Activated B cell treated with CpG ODN at 0.5 μM for 24 hours (primary cell): ENCODE measurements around the gene GALNT9. TPM values are rescaled to one million over a fixed set of nuclear protein-coding genes. Genes with fewer than 3 reads are reported as not detected.

ENCODE experiments used
- ATAC-seq: fragments of 200-7000 bp; cut with Tn5 transposase; one replicate; pipeline ENCODE4 v1.10.0; 2021; ENCODE audit warnings: low read depth, mild to moderate bottlenecking, moderate library complexity
- CTCF ChIA-PET: fragments of 350-600 bp; sonication (Branson Sonifier 250); formaldehyde crosslinking; loops from one replicate; lab custom pipeline; 2021; ENCODE audit warnings: antibody characterized with exemption; lab: Charles Lee
- POLR2A ChIA-PET: fragments of 350-600 bp; sonication (Branson Sonifier 250); formaldehyde crosslinking; loops from one replicate; lab custom pipeline; 2021; ENCODE audit warnings: antibody characterized with exemption; lab: Charles Lee
- DNase-seq: peaks from one replicate; pipeline ENCODE4 v3.0.0; 2022
- H3K27ac Mint-ChIP-seq: one replicate; pipeline ENCODE4 v1.8.0; 2020; ENCODE audit warnings: mixed read lengths
- H3K27me3 Mint-ChIP-seq: one replicate; pipeline ENCODE4 v1.8.0; 2021; ENCODE audit warnings: mixed read lengths
- H3K36me3 Mint-ChIP-seq: one replicate; pipeline ENCODE4 v1.8.0; 2021; ENCODE audit warnings: low read depth, mixed read lengths
- H3K4me1 Mint-ChIP-seq: one replicate; pipeline ENCODE4 v1.8.0; 2021; ENCODE audit warnings: mixed read lengths
- H3K4me3 Mint-ChIP-seq: one replicate; pipeline ENCODE4 v1.8.0; 2020; ENCODE audit warnings: mild to moderate bottlenecking, mixed read lengths
- H3K9me3 Mint-ChIP-seq: one replicate; pipeline ENCODE4 v1.8.0; 2020; ENCODE audit warnings: mixed read lengths
- intact Hi-C: fragments of 100-400 bp; cut with micrococcal nuclease; formaldehyde crosslinking; loops from one replicate; pipeline ENCODE4 v1.15.1; 2024
- total RNA-seq: library from RNA; stranded (reverse); gene quantifications from 2 replicates; pipeline ENCODE4 v1.2.3, GENCODE V29; 2022
- TF ChIP-seq, protein P1 (sequence below): fragments of 200-600 bp; IDR thresholded peaks from one replicate; pipeline ENCODE4 v1.8.0; 2022; ENCODE audit warnings: antibody characterized with exemption, mild to moderate bottlenecking

GALNT9 gene
- total RNA-seq, 1 donor from 2014 or later: not detected

GRCh38 chr12:132190834-132191500 lies 138.4 kb downstream of the GALNT9 start:
- Mint-ChIP-seq H3K27me3 (peaks cover 2% of the 10 kb centered on the region), H3K36me3 (peaks cover 2% of the 10 kb centered on the region), H3K27ac (no peak overlapping the region), H3K9me3 (peaks cover 7% of the 10 kb centered on the region), H3K4me1 (peaks cover 16% of the 10 kb centered on the region), H3K4me3 (no peak overlapping the region)
- ChIA-PET CTCF (interaction anchor here (0.9 kb wide), 1 partner anchor 37 kb away, joined by 3 read pairs; no protein-coding TSS in a partner anchor), POLR2A (no interaction called here)
- DNase-seq: no peak
- ATAC-seq: no peak
- TF ChIP-seq, protein P1, sequence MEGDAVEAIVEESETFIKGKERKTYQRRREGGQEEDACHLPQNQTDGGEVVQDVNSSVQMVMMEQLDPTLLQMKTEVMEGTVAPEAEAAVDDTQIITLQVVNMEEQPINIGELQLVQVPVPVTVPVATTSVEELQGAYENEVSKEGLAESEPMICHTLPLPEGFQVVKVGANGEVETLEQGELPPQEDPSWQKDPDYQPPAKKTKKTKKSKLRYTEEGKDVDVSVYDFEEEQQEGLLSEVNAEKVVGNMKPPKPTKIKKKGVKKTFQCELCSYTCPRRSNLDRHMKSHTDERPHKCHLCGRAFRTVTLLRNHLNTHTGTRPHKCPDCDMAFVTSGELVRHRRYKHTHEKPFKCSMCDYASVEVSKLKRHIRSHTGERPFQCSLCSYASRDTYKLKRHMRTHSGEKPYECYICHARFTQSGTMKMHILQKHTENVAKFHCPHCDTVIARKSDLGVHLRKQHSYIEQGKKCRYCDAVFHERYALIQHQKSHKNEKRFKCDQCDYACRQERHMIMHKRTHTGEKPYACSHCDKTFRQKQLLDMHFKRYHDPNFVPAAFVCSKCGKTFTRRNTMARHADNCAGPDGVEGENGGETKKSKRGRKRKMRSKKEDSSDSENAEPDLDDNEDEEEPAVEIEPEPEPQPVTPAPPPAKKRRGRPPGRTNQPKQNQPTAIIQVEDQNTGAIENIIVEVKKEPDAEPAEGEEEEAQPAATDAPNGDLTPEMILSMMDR: no peak
- intact Hi-C loops: no loop called here

- Mint-ChIP-seq H3K4me1 (peaks cover 16% of the 10 kb centered on the region), H3K27ac (peak overlapping the region; percentile 59), H3K9me3 (peaks cover 10% of the 10 kb centered on the region), H3K4me3 (peak overlapping the region; percentile 85), H3K36me3 (peaks cover 2% of the 10 kb centered on the region), H3K27me3 (peaks cover 2% of the 10 kb centered on the region)
- CTCF ChIA-PET: interaction anchor here (1.2 kb wide), 1 partner anchor 37 kb away, joined by 7 read pairs; no protein-coding TSS in a partner anchor
- peak; percentile 7 for ATAC-seq
- TF ChIP-seq, protein P1: no peak
- POLR2A ChIA-PET: no interaction called here
- intact Hi-C loops: no loop called here
- DNase-seq: no peak
These were observed 139.2 kb downstream of the GALNT9 start for GRCh38 chr12:132190012-132190755.

DNA sequence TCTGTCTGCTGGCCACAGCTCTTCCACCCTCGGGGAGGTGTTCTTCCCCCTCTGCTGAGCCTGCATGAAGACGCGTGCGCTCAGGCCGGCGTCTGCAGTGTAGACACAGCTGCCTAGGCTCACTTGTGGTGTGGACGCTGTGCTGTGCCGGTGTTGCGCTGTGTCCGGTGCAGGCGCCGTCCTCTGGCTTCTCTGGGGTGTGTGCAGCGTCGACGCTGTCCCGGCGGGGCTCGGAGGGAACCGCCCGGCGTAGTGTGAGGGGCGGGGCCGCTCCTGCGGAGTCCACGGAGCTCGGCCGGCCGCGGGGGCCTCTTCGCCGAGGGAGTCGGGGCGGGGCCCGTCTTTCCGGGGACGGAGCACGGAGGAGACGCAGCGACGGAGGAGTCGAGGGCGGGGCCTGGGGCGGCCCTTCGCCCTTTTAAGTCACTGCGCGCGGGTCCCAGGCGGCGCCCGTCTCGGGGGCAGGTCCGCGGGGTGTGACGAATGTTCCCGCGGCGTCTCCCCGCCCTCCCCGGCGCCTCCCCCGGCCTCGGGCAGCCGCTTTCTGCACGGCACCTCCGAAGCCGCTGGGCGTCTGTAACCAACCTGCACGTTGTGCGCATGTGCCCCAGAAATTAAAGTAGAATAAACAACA lies 139.9 kb downstream of the GALNT9 start:
- POLR2A ChIA-PET: no interaction called here
- Mint-ChIP-seq H3K4me3 (peak overlapping the region; percentile 85), H3K27ac (peak overlapping the region; percentile 59), H3K36me3 (peaks cover 2% of the 10 kb centered on the region), H3K4me1 (peaks cover 16% of the 10 kb centered on the region), H3K27me3 (peaks cover 2% of the 10 kb centered on the region), H3K9me3 (peaks cover 10% of the 10 kb centered on the region)
- DNase-seq (peak; percentile 85), ATAC-seq (peak; percentile 97)
- TF ChIP-seq, protein P1: no peak
- intact Hi-C loops: loop anchor here (1.0 to 2.0 kb wide), 3 partner anchors 29 to 300 kb away; partner anchors contain the start of genes DDX51 and NOC4L
- CTCF ChIA-PET: interaction anchor here (1.2 kb wide), 1 partner anchor 36 kb away, joined by 7 read pairs; no protein-coding TSS in a partner anchor

DNA sequence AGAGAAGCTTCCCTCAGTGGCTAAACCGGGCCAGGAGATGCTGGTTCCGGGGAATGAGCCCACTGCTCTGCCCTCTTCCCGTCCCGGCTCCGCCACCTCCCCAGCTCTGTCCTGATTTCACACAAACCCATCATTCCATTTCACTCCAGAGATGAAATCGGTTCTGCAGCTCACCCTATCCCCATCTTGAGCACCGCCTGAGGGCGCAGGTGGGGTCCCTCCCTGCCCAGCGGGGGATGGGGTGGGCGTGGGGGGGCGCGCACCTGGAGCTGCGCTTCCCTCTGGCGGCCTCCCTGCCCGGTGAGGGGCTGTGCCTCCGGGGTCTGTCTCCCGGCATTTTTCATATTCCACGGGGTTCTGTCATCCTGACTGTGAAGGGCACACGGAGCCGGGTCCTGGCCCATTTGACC lies 140.5 kb downstream of the GALNT9 start:
- Mint-ChIP-seq H3K36me3 (peaks cover 2% of the 10 kb centered on the region), H3K9me3 (peaks cover 9% of the 10 kb centered on the region), H3K4me1 (peaks cover 16% of the 10 kb centered on the region), H3K4me3 (peak overlapping the region; percentile 85), H3K27me3 (no peaks in the 10 kb centered on the region), H3K27ac (no peak overlapping the region)
- DNase-seq: no peak
- TF ChIP-seq, protein P1: no peak
- CTCF ChIA-PET: interaction anchor here (1.2 kb wide), 1 partner anchor 35 kb away, joined by 7 read pairs; no protein-coding TSS in a partner anchor
- POLR2A ChIA-PET: no interaction called here
- no peak for ATAC-seq
- intact Hi-C loops: loop anchor here (1.0 to 2.0 kb wide), 3 partner anchors 30 to 300 kb away; partner anchors contain the start of genes DDX51 and NOC4L
